Coronary artery (tissue), 2 donors: Measurements from ENCODE around the gene GDAP2.

Source experiments
- DNase-seq: peaks from one replicate; pipeline ENCODE4 v3.0.0-alpha.2; 2017; ENCODE audit warnings: low spot score
- H3K27ac ChIP-seq, 2 donors: fragments of 200-600 bp; sonication (generic); one replicate each; pipeline ENCODE4 v1.5.1; 2016 to 2019
- H3K4me3 ChIP-seq: fragments of 200-600 bp; sonication (generic); 2 replicates; pipeline ENCODE4 v1.5.1; 2016; ENCODE audit warnings: mild to moderate bottlenecking, moderate library complexity
- CTCF ChIP-seq: fragments of 200-600 bp; sonication (generic); IDR thresholded peaks from one replicate; pipeline ENCODE4 v1.5.1; 2019; ENCODE audit warnings: antibody characterized with exemption

GDAP2 gene

DNA sequence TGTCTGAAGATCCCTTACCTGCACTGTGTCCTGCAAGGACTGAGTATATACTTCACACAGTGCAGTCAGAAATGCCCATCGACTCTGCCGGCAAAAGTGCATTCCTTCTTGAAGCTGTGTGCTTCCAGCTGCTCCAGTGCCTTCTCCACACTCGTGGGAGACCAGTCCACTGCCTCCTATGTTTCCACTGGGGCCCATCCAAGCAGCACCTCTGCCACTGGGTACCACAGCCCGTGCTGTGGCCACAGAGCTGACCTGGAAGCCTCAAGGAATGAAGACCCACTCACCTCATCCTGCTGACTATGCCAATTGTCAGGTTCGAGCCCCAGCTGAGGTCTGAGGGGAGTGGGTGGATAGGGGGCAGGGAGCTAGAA, 108.1 kb downstream of the GDAP2 start:
- Histone ChIP-seq H3K4me3 (no peak overlapping the region), H3K27ac (peak overlapping the region; percentile 27 to 77)
- no peak for DNase-seq
- no peak for TF ChIP-seq CTCF

DNA sequence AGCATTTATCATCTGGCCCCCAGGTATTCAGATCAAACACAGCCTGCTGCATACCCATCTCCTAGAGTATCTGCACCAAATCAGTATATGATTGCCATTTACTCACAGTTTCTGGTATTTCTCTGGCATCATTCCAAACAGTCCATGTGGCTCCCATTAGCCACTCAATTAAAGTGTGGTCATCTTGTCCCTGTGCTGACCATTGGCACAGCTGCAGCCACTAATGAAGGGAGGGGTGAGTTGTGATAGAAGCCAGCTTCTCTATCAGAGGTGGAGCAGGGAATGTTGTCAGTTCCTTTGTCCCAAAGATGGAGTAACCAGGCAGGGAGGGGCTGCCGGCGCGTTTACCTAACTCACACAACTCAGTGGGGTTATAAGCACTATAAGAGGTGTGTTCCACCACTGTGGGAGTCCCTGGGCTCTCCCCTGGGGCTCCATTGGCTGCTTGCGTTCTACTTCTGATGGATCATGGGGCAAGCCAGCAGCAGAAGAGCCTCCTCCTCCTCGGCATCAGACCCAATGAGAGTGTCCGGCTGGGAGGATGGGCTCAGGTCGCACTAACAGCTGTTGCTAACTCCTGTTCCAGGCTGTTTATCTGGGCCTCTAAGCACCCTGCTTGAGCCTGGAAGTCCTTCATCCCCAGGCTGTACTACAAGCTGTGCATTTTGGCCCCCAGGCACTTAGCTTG, 108.6 kb downstream of the GDAP2 start:
- DNase-seq = no peak
- TF ChIP-seq CTCF = no peak
- H3K4me3 ChIP-seq = no peak overlapping the region
- peak overlapping the region; percentile 27 to 77 for H3K27ac ChIP-seq

DNA sequence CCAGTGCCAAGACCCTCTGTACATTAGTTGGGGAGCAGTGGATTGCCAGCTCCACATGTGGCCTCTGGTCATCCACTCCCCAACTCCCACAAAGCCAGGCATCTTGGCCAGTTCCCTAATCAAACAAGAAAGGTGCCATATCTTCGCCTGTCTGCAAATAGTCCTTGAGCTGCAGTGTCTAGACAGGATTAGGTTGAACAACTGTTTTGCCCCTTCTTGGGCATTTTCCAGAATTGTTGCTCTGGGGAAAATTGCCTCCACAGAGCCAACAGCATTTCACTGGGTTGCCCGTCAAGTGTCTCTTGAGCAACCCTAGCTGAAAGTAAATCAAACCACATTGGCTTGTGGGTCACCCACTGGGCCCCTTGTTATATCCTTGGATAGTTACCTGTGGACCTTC, 109.3 kb downstream of the GDAP2 start:
- no peak overlapping the region for H3K27ac ChIP-seq
- no peak overlapping the region for H3K4me3 ChIP-seq
- DNase-seq = no peak
- no peak for TF ChIP-seq CTCF

GRCh38 chr1:117819301-117819700, 110.1 kb downstream of the GDAP2 start:
- no peak for DNase-seq
- Histone ChIP-seq H3K27ac (no peak overlapping the region), H3K4me3 (no peak overlapping the region)
- TF ChIP-seq CTCF = no peak

GRCh38 chr1:117818456-117818855, 111.0 kb downstream of the GDAP2 start:
- DNase-seq = no peak
- Histone ChIP-seq H3K4me3 (no peak overlapping the region), H3K27ac (no peak overlapping the region)
- TF ChIP-seq CTCF = no peak

DNA sequence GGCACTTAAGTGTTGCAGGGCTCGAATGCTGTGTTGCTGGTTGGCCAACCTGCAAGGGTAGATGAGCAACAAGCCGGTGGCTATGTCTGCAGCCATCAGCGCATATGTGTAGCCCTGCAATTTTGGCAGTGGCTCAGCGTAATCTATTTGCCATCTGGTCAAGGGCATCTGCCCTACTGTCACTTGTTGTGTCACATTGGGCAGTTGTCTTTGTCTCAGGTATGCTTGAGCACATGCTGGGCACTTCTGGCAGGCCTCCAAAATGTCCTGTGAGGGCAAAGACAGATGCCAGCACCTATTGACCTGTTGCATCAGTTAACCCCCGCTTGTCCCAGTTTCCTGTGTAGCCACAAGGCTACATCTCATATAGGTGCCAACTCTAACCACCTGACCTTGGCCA, 111.8 kb downstream of the GDAP2 start:
- TF ChIP-seq CTCF = no peak
- H3K27ac ChIP-seq = no peak overlapping the region
- DNase-seq = no peak
- H3K4me3 ChIP-seq = no peak overlapping the region

DNA sequence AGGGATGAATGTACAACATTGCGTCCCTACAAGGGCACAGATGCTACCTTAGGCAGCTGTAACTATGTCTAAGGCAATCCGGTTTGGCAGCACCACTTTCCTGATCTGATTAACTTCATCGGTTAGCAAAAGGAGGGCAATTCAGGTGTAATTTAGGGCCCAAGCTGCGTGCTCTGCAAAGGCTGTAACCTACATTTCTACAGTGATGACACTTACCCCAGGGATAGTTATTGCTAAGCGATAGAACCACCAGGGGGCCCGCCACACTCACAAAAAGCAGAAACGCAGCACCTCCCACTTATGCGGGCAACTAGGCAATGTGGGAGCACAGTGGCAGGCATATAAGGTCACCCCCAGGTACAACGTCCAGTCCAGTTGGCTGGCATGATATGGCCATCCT, 113.5 kb downstream of the GDAP2 start:
- DNase-seq = no peak
- no peak overlapping the region for H3K4me3 ChIP-seq
- no peak for TF ChIP-seq CTCF
- H3K27ac ChIP-seq = no peak overlapping the region
